Measurements from ENCODE around the gene TMEM237.

The TMEM237 gene

GRCh38 chr2:201653221-201653620 is 9.9 kb upstream of the TMEM237 start:
- Histone ChIP-seq H3K4me3 (ENCODE audit: low read length) (no peak overlapping the region), H3K27ac (ENCODE audit: low read depth, low read length) (no peak overlapping the region), H3K4me1 (ENCODE audit: control insufficient read depth, low read length) (no peaks in the 10 kb centered on the region), H3K9me3 (ENCODE audit: control insufficient read depth, insufficient read depth, low read length) (no peaks in the 10 kb centered on the region), H3K4me2 (ENCODE audit: low read length) (no peak overlapping the region), H3K79me2 (ENCODE audit: control insufficient read depth, low read length) (no peaks in the 10 kb centered on the region), H3K36me3 (ENCODE audit: control insufficient read depth, low read length) (no peaks in the 10 kb centered on the region), H4K20me1 (ENCODE audit: control insufficient read depth, insufficient read depth, low read depth, low read length) (no peaks in the 10 kb centered on the region), H3K27me3 (ENCODE audit: control insufficient read depth, low read length) (peaks cover 8% of the 10 kb centered on the region), H3K9me2 (replicated peaks; ENCODE audit: control insufficient read depth, low read length) (no peaks in the 10 kb centered on the region), H3F3A (ENCODE audit: control insufficient read depth, insufficient read depth) (no peaks in the 10 kb centered on the region)
- TF ChIP-seq EZH2phosphoT487 (IDR thresholded peaks at IDR 0.05; ENCODE audit: borderline replicate concordance, low read length) (no peak), CTCF (IDR thresholded peaks at IDR 0.05; ENCODE audit: low read depth, low read length, poor library complexity, severe bottlenecking) (no peak)

DNA sequence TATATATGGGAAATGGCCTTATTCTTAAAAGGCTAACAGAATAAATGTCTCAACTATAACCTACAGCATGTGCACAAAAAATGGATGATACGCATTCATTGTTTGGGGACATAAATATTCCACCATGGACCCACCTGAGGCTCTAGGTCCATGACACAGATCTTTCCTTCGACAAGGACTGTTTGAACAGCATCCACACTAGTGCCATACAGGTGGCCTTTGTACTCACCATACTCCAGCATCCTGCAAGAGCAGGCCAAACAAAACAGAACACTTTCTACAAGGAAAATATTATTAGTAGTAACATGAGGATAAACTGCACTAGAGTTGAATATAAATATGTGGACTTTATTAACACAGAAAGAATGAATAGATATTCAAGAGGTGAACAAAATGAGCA is 6.1 kb upstream of the TMEM237 start:
- Histone ChIP-seq H3K27me3 (ENCODE audit: control insufficient read depth, low read length) (peaks cover 6% of the 10 kb centered on the region; the same call in 1 of the 2 replicates), H3K79me2 (ENCODE audit: control insufficient read depth, low read length) (no peaks in the 10 kb centered on the region), H3K4me3 (ENCODE audit: low read length) (no peak overlapping the region), H3K9me2 (replicated peaks; ENCODE audit: control insufficient read depth, low read length) (no peaks in the 10 kb centered on the region), H3K4me2 (ENCODE audit: low read length) (no peak overlapping the region), H3K27ac (ENCODE audit: low read depth, low read length) (no peak overlapping the region), H3K9me3 (ENCODE audit: control insufficient read depth, insufficient read depth, low read length) (no peaks in the 10 kb centered on the region), H4K20me1 (ENCODE audit: control insufficient read depth, insufficient read depth, low read depth, low read length) (no peaks in the 10 kb centered on the region), H3F3A (ENCODE audit: control insufficient read depth, insufficient read depth) (no peaks in the 10 kb centered on the region), H3K4me1 (ENCODE audit: control insufficient read depth, low read length) (no peaks in the 10 kb centered on the region), H3K36me3 (ENCODE audit: control insufficient read depth, low read length) (no peaks in the 10 kb centered on the region)
- TF ChIP-seq EZH2phosphoT487 (IDR thresholded peaks at IDR 0.05; ENCODE audit: borderline replicate concordance, low read length) (no peak), CTCF (IDR thresholded peaks at IDR 0.05; ENCODE audit: low read depth, low read length, poor library complexity, severe bottlenecking) (no peak)

DNA sequence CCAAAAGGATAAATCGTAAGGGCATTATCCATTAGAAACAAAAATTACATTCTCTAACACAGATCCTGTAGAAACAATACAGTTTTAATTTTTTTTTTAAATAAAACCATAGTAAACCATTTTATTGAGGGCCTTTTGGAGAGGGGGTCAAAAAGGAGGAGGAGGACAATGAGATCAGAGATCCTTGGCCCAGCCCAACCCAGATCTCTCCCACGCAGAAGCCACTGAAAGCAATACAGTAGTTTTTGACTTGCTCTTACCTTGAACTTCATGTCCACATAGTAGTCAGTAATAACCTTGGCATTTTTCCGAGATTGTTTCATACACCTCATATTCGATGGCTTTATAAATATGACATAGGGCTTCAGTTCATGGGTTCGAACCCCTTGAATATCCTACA is 4.1 kb upstream of the TMEM237 start:
- Histone ChIP-seq H3K4me2 (ENCODE audit: low read length) (no peak overlapping the region), H3K27ac (ENCODE audit: low read depth, low read length) (no peak overlapping the region), H3K27me3 (ENCODE audit: control insufficient read depth, low read length) (peaks cover 6% of the 10 kb centered on the region; the same call in 1 of the 2 replicates), H4K20me1 (ENCODE audit: control insufficient read depth, insufficient read depth, low read depth, low read length) (no peaks in the 10 kb centered on the region), H3F3A (ENCODE audit: control insufficient read depth, insufficient read depth) (no peaks in the 10 kb centered on the region), H3K79me2 (ENCODE audit: control insufficient read depth, low read length) (no peaks in the 10 kb centered on the region), H3K4me3 (ENCODE audit: low read length) (no peak overlapping the region), H3K9me3 (ENCODE audit: control insufficient read depth, insufficient read depth, low read length) (no peaks in the 10 kb centered on the region), H3K36me3 (ENCODE audit: control insufficient read depth, low read length) (no peaks in the 10 kb centered on the region), H3K4me1 (ENCODE audit: control insufficient read depth, low read length) (peaks cover 7% of the 10 kb centered on the region), H3K9me2 (replicated peaks; ENCODE audit: control insufficient read depth, low read length) (no peaks in the 10 kb centered on the region)
- TF ChIP-seq EZH2phosphoT487 (IDR thresholded peaks at IDR 0.05; ENCODE audit: borderline replicate concordance, low read length) (no peak), CTCF (IDR thresholded peaks at IDR 0.05; ENCODE audit: low read depth, low read length, poor library complexity, severe bottlenecking) (no peak)
